ENCODE measurements around the gene GNGT1.

GNGT1 gene

GRCh38 chr7:93883078-93883916 lies 23.1 kb upstream of the GNGT1 start:
- Histone ChIP-seq H3K4me1 (ENCODE audit: control insufficient read depth in 5 of 5, insufficient read depth in 5 of 5, low read length in 5 of 5) (peaks cover 0 to 4% (median 0%) of the 10 kb centered on the region in 5 donors), H3K9me3 (ENCODE audit: control insufficient read depth in 5 of 5, low read length in 5 of 5) (peaks cover 0 to 5% (median 0%) of the 10 kb centered on the region in 5 donors), H3K4me3 (ENCODE audit: low read depth in 1 of 5, low read length in 5 of 5) (no peak overlapping the region), H3K27ac (ENCODE audit: low read depth, low read length) (no peak overlapping the region), H3K36me3 (ENCODE audit: control insufficient read depth in 5 of 5, insufficient read depth in 5 of 5, low read length in 5 of 5) (no peaks in the 10 kb centered on the region), H3K9ac (ENCODE audit: low read length in 5 of 5) (no peak overlapping the region), H3K27me3 (ENCODE audit: control insufficient read depth in 5 of 5, insufficient read depth in 4 of 5, low read length in 5 of 5) (no peaks in the 10 kb centered on the region)

- Histone ChIP-seq H3K9ac (ENCODE audit: low read length in 5 of 5) (no peak overlapping the region), H3K4me3 (ENCODE audit: low read depth in 1 of 5, low read length in 5 of 5) (no peak overlapping the region), H3K27ac (ENCODE audit: low read depth, low read length) (no peak overlapping the region), H3K27me3 (ENCODE audit: control insufficient read depth in 5 of 5, insufficient read depth in 4 of 5, low read length in 5 of 5) (no peaks in the 10 kb centered on the region), H3K9me3 (ENCODE audit: control insufficient read depth in 5 of 5, low read length in 5 of 5) (peaks cover 0 to 4% (median 0%) of the 10 kb centered on the region in 5 donors), H3K4me1 (ENCODE audit: control insufficient read depth in 5 of 5, insufficient read depth in 5 of 5, low read length in 5 of 5) (peaks cover 0 to 4% (median 0%) of the 10 kb centered on the region in 5 donors), H3K36me3 (ENCODE audit: control insufficient read depth in 5 of 5, insufficient read depth in 5 of 5, low read length in 5 of 5) (no peaks in the 10 kb centered on the region)
Measured at GRCh38 chr7:93883917-93884345, 22.4 kb upstream of the GNGT1 start.

GRCh38 chr7:93884541-93884940 lies 21.8 kb upstream of the GNGT1 start:
- H3K4me3 ChIP-seq (ENCODE audit: low read depth in 1 of 5, low read length in 5 of 5): no peak overlapping the region
- no peaks in the 10 kb centered on the region for H3K27me3 ChIP-seq (ENCODE audit: control insufficient read depth in 5 of 5, insufficient read depth in 4 of 5, low read length in 5 of 5)
- no peak overlapping the region for H3K9ac ChIP-seq (ENCODE audit: low read length in 5 of 5)
- peaks cover 0 to 4% (median 0%) of the 10 kb centered on the region in 5 donors for H3K4me1 ChIP-seq (ENCODE audit: control insufficient read depth in 5 of 5, insufficient read depth in 5 of 5, low read length in 5 of 5)
- H3K27ac ChIP-seq (ENCODE audit: low read depth, low read length): no peak overlapping the region
- H3K36me3 ChIP-seq (ENCODE audit: control insufficient read depth in 5 of 5, insufficient read depth in 5 of 5, low read length in 5 of 5): no peaks in the 10 kb centered on the region
- H3K9me3 ChIP-seq (ENCODE audit: control insufficient read depth in 5 of 5, low read length in 5 of 5): peaks cover 0 to under 1% (median 0%) of the 10 kb centered on the region in 5 donors

GRCh38 chr7:93889261-93889660 lies 17.1 kb upstream of the GNGT1 start:
- Histone ChIP-seq H3K36me3 (ENCODE audit: control insufficient read depth in 5 of 5, insufficient read depth in 5 of 5, low read length in 5 of 5) (no peaks in the 10 kb centered on the region), H3K4me3 (ENCODE audit: low read depth in 1 of 5, low read length in 5 of 5) (peak overlapping the region in 3 of 5 donors; percentile 75 to 85 (median 81)), H3K9me3 (ENCODE audit: control insufficient read depth in 5 of 5, low read length in 5 of 5) (no peaks in the 10 kb centered on the region), H3K9ac (ENCODE audit: low read length in 5 of 5) (peak overlapping the region in 1 of 5 donors; percentile 70), H3K27me3 (ENCODE audit: control insufficient read depth in 5 of 5, insufficient read depth in 4 of 5, low read length in 5 of 5) (no peaks in the 10 kb centered on the region), H3K4me1 (ENCODE audit: control insufficient read depth in 5 of 5, insufficient read depth in 5 of 5, low read length in 5 of 5) (peaks cover 0 to 18% (median 15%) of the 10 kb centered on the region in 5 donors), H3K27ac (ENCODE audit: low read depth, low read length) (peak overlapping the region; percentile 68)

- peak overlapping the region; percentile 68 for H3K27ac ChIP-seq (ENCODE audit: low read depth, low read length)
- H3K9ac ChIP-seq (ENCODE audit: low read length in 5 of 5): peak overlapping the region; percentile 37 to 85 (median 70)
- H3K27me3 ChIP-seq (ENCODE audit: control insufficient read depth in 5 of 5, insufficient read depth in 4 of 5, low read length in 5 of 5): no peaks in the 10 kb centered on the region
- no peaks in the 10 kb centered on the region for H3K9me3 ChIP-seq (ENCODE audit: control insufficient read depth in 5 of 5, low read length in 5 of 5)
- peak overlapping the region; percentile 75 to 85 (median 81) for H3K4me3 ChIP-seq (ENCODE audit: low read depth in 1 of 5, low read length in 5 of 5)
- no peaks in the 10 kb centered on the region for H3K36me3 ChIP-seq (ENCODE audit: control insufficient read depth in 5 of 5, insufficient read depth in 5 of 5, low read length in 5 of 5)
- peaks cover 0 to 24% (median 15%) of the 10 kb centered on the region in 5 donors for H3K4me1 ChIP-seq (ENCODE audit: control insufficient read depth in 5 of 5, insufficient read depth in 5 of 5, low read length in 5 of 5)
Measured at GRCh38 chr7:93890041-93890463, 16.3 kb upstream of the GNGT1 start.

- no peaks in the 10 kb centered on the region for H3K36me3 ChIP-seq (ENCODE audit: control insufficient read depth in 5 of 5, insufficient read depth in 5 of 5, low read length in 5 of 5)
- H3K27me3 ChIP-seq (ENCODE audit: control insufficient read depth in 5 of 5, insufficient read depth in 4 of 5, low read length in 5 of 5): no peaks in the 10 kb centered on the region
- peaks cover 0 to 29% (median 15%) of the 10 kb centered on the region in 5 donors for H3K4me1 ChIP-seq (ENCODE audit: control insufficient read depth in 5 of 5, insufficient read depth in 5 of 5, low read length in 5 of 5)
- H3K9me3 ChIP-seq (ENCODE audit: control insufficient read depth in 5 of 5, low read length in 5 of 5): no peaks in the 10 kb centered on the region
- H3K27ac ChIP-seq (ENCODE audit: low read depth, low read length): peak within 1 kb of the TSS; percentile 68
- peak within 1 kb of the TSS; percentile 37 to 85 (median 70) for H3K9ac ChIP-seq (ENCODE audit: low read length in 5 of 5)
- H3K4me3 ChIP-seq (ENCODE audit: low read depth in 1 of 5, low read length in 5 of 5): peak within 1 kb of the TSS; percentile 75 to 85 (median 81)
Measured at GRCh38 chr7:93890464-93891068, 15.8 kb upstream of the GNGT1 start, which contains the start of gene TFPI2. Gene TFPI2, minus strand, starts transcription at chr7:93890753. Its CDS starts 75 bp downstream, at chr7:93890678.

- H3K36me3 ChIP-seq (ENCODE audit: control insufficient read depth in 5 of 5, insufficient read depth in 5 of 5, low read length in 5 of 5): no peaks in the 10 kb centered on the region
- H3K4me3 ChIP-seq (ENCODE audit: low read depth in 1 of 5, low read length in 5 of 5): no peak overlapping the region
- no peak overlapping the region for H3K9ac ChIP-seq (ENCODE audit: low read length in 5 of 5)
- H3K4me1 ChIP-seq (ENCODE audit: control insufficient read depth in 5 of 5, insufficient read depth in 5 of 5, low read length in 5 of 5): peaks cover 0 to 28% (median 15%) of the 10 kb centered on the region in 5 donors
- no peaks in the 10 kb centered on the region for H3K9me3 ChIP-seq (ENCODE audit: control insufficient read depth in 5 of 5, low read length in 5 of 5)
- H3K27ac ChIP-seq (ENCODE audit: low read depth, low read length): no peak overlapping the region
- no peaks in the 10 kb centered on the region for H3K27me3 ChIP-seq (ENCODE audit: control insufficient read depth in 5 of 5, insufficient read depth in 4 of 5, low read length in 5 of 5)
Measured at GRCh38 chr7:93894426-93894825, 11.9 kb upstream of the GNGT1 start.

GRCh38 chr7:93894966-93895640 lies 11.3 kb upstream of the GNGT1 start:
- Histone ChIP-seq H3K27ac (ENCODE audit: low read depth, low read length) (peak overlapping the region; percentile 18), H3K4me3 (ENCODE audit: low read depth in 1 of 5, low read length in 5 of 5) (no peak overlapping the region), H3K9me3 (ENCODE audit: control insufficient read depth in 5 of 5, low read length in 5 of 5) (no peaks in the 10 kb centered on the region), H3K9ac (ENCODE audit: low read length in 5 of 5) (no peak overlapping the region), H3K36me3 (ENCODE audit: control insufficient read depth in 5 of 5, insufficient read depth in 5 of 5, low read length in 5 of 5) (no peaks in the 10 kb centered on the region), H3K27me3 (ENCODE audit: control insufficient read depth in 5 of 5, insufficient read depth in 4 of 5, low read length in 5 of 5) (no peaks in the 10 kb centered on the region), H3K4me1 (ENCODE audit: control insufficient read depth in 5 of 5, insufficient read depth in 5 of 5, low read length in 5 of 5) (peaks cover 0 to 22% (median 10%) of the 10 kb centered on the region in 5 donors)

GRCh38 chr7:93895859-93896600 lies 10.3 kb upstream of the GNGT1 start:
- H3K27me3 ChIP-seq (ENCODE audit: control insufficient read depth in 5 of 5, insufficient read depth in 4 of 5, low read length in 5 of 5): no peaks in the 10 kb centered on the region
- H3K36me3 ChIP-seq (ENCODE audit: control insufficient read depth in 5 of 5, insufficient read depth in 5 of 5, low read length in 5 of 5): no peaks in the 10 kb centered on the region
- H3K27ac ChIP-seq (ENCODE audit: low read depth, low read length): no peak overlapping the region
- H3K9ac ChIP-seq (ENCODE audit: low read length in 5 of 5): no peak overlapping the region
- H3K4me1 ChIP-seq (ENCODE audit: control insufficient read depth in 5 of 5, insufficient read depth in 5 of 5, low read length in 5 of 5): peaks cover 0 to 13% (median 1%) of the 10 kb centered on the region in 5 donors
- H3K9me3 ChIP-seq (ENCODE audit: control insufficient read depth in 5 of 5, low read length in 5 of 5): no peaks in the 10 kb centered on the region
- no peak overlapping the region for H3K4me3 ChIP-seq (ENCODE audit: low read depth in 1 of 5, low read length in 5 of 5)
